Upper lobe of left lung (tissue), 4 donors: ENCODE data around the gene CLMN.

Experiments
- POLR2A ChIP-seq, 4 donors: fragments of 450-650 bp; IDR thresholded peaks; one replicate each; pipeline ENCODE4 v1.5.1; 2016 to 2017; ENCODE audit warnings: antibody characterized with exemption in 4 of 4, mild to moderate bottlenecking in 2 of 4
- TF ChIP-seq, protein P1 (sequence below), 6 experiments: fragments of 450-650 bp in 4 of 6; fragments of 200-600 bp in 2 of 6; sonication (generic) in 2 of 6; IDR thresholded peaks; one replicate each; pipeline ENCODE4 v1.5.1; 2016 to 2019; ENCODE audit warnings: antibody characterized with exemption in 6 of 6

DNA sequence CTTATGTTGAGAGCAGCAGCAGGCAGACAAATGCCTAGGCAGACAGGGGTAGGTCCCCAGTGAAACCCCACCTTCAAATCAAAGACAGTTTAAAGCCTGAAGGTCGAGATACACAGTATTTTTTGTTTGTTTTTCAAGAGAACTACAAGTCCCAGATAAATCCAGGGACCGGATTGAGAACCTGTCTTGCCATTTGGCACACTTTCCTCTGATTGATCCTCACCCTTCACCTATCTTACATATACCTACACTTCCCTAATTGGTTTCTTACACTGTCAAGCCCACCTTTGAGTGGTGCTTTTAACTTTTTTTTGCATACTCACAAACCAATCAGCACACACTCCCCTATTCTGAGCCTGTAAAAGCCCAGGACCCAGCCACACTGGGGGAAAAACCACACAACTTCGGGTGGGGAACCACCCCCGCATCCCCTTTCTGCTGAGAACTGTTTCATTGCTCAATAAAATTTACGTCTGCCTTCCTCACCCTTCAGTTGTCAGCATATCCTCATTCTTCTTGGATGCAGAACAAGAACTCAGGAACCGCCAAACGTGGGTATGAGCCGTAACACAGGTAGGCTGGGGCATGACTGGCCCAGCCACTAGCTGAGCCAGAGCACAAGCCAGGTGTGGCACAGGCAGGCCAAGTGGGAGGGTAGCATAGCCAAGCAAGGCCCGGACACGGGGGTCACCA, 173.5 kb downstream of the CLMN start:
- TF ChIP-seq, protein P1, sequence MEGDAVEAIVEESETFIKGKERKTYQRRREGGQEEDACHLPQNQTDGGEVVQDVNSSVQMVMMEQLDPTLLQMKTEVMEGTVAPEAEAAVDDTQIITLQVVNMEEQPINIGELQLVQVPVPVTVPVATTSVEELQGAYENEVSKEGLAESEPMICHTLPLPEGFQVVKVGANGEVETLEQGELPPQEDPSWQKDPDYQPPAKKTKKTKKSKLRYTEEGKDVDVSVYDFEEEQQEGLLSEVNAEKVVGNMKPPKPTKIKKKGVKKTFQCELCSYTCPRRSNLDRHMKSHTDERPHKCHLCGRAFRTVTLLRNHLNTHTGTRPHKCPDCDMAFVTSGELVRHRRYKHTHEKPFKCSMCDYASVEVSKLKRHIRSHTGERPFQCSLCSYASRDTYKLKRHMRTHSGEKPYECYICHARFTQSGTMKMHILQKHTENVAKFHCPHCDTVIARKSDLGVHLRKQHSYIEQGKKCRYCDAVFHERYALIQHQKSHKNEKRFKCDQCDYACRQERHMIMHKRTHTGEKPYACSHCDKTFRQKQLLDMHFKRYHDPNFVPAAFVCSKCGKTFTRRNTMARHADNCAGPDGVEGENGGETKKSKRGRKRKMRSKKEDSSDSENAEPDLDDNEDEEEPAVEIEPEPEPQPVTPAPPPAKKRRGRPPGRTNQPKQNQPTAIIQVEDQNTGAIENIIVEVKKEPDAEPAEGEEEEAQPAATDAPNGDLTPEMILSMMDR (IDR thresholded peaks at IDR 0.05) = no peak
- no peak for TF ChIP-seq POLR2A (IDR thresholded peaks at IDR 0.05)
